Fibroblast of lung (primary cell): ENCODE measurements around the gene DEPDC7.
"Not testable (repeated sequence)": the region's sequence is repeated elsewhere in the genome, so short reads cannot be mapped to it uniquely, and the experiment has no call there.

Source experiments
- CTCF ChIP-seq, 2 donors: IDR thresholded peaks in 1 of 2; conservative IDR thresholded peaks in 1 of 2; 1 replicate in 1 of 2; 2 replicates in 1 of 2; pipeline ENCODE4 v1.5.1; 2011 to 2012; ENCODE audit warnings: low read length in 2 of 2, control low read depth in 1 of 2, inconsistent platforms in 1 of 2, low read depth in 1 of 2, mild to moderate bottlenecking in 1 of 2
- EZH2 ChIP-seq: IDR thresholded peaks from 2 replicates; pipeline ENCODE4 v1.5.1; 2012; ENCODE audit warnings: low read length, control low read depth, mild to moderate bottlenecking; ENCODE audit errors: missing control alignments

- not testable (repeated sequence) for TF ChIP-seq EZH2; CTCF (conservative IDR thresholded peaks at IDR 0.05 in 1 of 2, IDR thresholded peaks at IDR 0.05 in 1 of 2; ENCODE audit: low read depth in 1 of 2, low read length in 2 of 2)
These were observed 13.5 kb downstream of the DEPDC7 start for GRCh38 chr11:33029218-33029617.
